ENCODE data around the gene DNAJA4. TPM values are rescaled to one million over a fixed set of nuclear protein-coding genes. Genes with fewer than 3 reads are reported as not detected.

Gene DNAJA4
- total and polyA plus RNA-seq, 9 of the 15 experiments (the other 6 are each of a cell fraction or from before 2014, with no cell fraction given) = 0.11 to 1.0 (median 0.16) TPM; not detected in 4

DNA sequence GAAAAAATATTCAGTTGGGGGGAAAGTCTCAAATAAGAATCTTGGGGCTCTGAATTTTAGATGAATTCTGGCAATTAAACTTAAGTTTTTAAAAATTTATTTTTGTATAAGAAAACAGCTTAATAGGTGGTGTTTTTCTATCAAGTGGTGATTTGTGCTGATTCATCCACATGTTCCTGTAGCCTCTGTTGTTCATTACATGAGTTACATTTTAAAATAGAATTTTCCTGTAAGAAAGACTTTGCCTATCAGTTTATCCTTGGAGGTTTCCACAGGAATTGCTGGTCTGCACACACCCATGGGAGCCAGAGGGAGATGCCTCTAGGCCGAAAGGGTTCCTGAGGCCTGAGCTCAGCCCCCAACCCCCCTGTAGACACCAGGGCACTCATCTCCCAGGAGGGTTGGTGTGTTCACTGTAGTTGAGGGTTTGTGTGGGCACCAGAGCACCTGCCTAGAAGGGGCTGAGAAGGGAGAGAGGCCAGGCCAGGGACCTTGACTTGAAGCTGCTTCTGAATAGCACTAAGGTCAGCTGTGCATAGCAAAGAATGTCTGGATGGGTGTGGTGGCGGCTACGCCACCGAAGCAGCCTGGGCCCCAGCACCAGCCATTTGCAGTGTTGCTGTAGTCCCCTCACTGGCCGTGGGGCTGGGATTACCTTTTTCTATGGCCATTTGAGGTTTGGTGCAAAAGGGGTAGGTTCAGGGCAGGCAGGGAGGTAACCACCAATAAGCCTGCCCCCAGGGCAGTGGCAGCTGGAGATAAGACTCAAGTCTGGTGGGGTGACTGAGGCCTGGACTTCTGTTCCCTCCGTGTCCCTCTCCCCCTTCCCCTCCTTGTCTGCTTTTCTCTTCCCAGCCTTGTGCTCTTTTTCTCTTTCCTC is 11.9 kb downstream of the DNAJA4 start (continued):
- TF ChIP-seq ARHGAP35 (IDR thresholded peaks at IDR 0.05; ENCODE audit: partially characterized antibody) (no peak), ZNF324 (CRISPR knock-in tag; IDR thresholded peaks at IDR 0.05) (no peak), ZNF347 (CRISPR knock-in tag; IDR thresholded peaks at IDR 0.05; ENCODE audit: low read depth) (no peak), NFXL1 (CRISPR knock-in tag; IDR thresholded peaks at IDR 0.05) (no peak), GMEB1 (CRISPR knock-in tag; IDR thresholded peaks at IDR 0.05) (no peak), MTA1 (IDR thresholded peaks at IDR 0.05; ENCODE audit: borderline replicate concordance) (0 out of 2 replicates have a peak, but pooled peaks have one; percentile 48), TAL1 (IDR thresholded peaks at IDR 0.05) (peak; percentile 52; the same call in 1 of the 2 replicates), ZNF197 (CRISPR knock-in tag; IDR thresholded peaks at IDR 0.05; ENCODE audit: low read depth) (no peak), ZBTB43 (CRISPR knock-in tag; IDR thresholded peaks at IDR 0.05) (no peak), ZZZ3 (IDR thresholded peaks at IDR 0.05) (no peak), POLR2A (conservative IDR thresholded peaks at IDR 0.05) (peak; percentile 49), HLTF (IDR thresholded peaks at IDR 0.05) (no peak)
- TF ChIP-seq, protein P1, sequence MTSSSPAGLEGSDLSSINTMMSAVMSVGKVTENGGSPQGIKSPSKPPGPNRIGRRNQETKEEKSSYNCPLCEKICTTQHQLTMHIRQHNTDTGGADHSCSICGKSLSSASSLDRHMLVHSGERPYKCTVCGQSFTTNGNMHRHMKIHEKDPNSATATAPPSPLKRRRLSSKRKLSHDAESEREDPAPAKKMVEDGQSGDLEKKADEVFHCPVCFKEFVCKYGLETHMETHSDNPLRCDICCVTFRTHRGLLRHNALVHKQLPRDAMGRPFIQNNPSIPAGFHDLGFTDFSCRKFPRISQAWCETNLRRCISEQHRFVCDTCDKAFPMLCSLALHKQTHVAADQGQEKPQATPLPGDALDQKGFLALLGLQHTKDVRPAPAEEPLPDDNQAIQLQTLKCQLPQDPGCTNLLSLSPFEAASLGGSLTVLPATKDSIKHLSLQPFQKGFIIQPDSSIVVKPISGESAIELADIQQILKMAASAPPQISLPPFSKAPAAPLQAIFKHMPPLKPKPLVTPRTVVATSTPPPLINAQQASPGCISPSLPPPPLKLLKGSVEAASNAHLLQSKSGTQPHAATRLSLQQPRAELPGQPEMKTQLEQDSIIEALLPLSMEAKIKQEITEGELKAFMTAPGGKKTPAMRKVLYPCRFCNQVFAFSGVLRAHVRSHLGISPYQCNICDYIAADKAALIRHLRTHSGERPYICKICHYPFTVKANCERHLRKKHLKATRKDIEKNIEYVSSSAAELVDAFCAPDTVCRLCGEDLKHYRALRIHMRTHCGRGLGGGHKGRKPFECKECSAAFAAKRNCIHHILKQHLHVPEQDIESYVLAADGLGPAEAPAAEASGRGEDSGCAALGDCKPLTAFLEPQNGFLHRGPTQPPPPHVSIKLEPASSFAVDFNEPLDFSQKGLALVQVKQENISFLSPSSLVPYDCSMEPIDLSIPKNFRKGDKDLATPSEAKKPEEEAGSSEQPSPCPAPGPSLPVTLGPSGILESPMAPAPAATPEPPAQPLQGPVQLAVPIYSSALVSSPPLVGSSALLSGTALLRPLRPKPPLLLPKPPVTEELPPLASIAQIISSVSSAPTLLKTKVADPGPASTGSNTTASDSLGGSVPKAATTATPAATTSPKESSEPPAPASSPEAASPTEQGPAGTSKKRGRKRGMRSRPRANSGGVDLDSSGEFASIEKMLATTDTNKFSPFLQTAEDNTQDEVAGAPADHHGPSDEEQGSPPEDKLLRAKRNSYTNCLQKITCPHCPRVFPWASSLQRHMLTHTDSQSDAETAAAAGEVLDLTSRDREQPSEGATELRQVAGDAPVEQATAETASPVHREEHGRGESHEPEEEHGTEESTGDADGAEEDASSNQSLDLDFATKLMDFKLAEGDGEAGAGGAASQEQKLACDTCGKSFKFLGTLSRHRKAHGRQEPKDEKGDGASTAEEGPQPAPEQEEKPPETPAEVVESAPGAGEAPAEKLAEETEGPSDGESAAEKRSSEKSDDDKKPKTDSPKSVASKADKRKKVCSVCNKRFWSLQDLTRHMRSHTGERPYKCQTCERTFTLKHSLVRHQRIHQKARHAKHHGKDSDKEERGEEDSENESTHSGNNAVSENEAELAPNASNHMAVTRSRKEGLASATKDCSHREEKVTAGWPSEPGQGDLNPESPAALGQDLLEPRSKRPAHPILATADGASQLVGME (CRISPR knock-in tag; IDR thresholded peaks at IDR 0.05) = no peak
- TF ChIP-seq, protein P2, sequence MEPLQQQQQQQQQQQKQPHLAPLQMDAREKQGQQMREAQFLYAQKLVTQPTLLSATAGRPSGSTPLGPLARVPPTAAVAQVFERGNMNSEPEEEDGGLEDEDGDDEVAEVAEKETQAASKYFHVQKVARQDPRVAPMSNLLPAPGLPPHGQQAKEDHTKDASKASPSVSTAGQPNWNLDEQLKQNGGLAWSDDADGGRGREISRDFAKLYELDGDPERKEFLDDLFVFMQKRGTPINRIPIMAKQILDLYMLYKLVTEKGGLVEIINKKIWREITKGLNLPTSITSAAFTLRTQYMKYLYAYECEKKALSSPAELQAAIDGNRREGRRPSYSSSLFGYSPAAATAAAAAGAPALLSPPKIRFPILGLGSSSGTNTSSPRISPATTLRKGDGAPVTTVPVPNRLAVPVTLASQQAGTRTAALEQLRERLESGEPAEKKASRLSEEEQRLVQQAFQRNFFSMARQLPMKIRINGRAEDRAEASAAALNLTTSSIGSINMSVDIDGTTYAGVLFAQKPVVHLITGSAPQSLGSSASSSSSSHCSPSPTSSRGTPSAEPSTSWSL (CRISPR knock-in tag; IDR thresholded peaks at IDR 0.05; ENCODE audit: borderline replicate concordance) = no peak
- TF ChIP-seq, protein P3, sequence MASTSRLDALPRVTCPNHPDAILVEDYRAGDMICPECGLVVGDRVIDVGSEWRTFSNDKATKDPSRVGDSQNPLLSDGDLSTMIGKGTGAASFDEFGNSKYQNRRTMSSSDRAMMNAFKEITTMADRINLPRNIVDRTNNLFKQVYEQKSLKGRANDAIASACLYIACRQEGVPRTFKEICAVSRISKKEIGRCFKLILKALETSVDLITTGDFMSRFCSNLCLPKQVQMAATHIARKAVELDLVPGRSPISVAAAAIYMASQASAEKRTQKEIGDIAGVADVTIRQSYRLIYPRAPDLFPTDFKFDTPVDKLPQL (IDR thresholded peaks at IDR 0.05; ENCODE audit: extremely low read depth, insufficient read length) = no peak

Data from K562 (cell line).